GM12878 (cell line): ENCODE results near the gene MYT1. TPM values are rescaled to one million over a fixed set of nuclear protein-coding genes. Genes with fewer than 3 reads are reported as not detected.

ENCODE experiments used
- ATF3 ChIP-seq: IDR thresholded peaks from 2 replicates; pipeline ENCODE4 v1.6.1; 2011; ENCODE audit warnings: low read depth, mild to moderate bottlenecking, low read length, moderate library complexity, borderline replicate concordance; ENCODE audit errors: extremely low read depth
- BHLHE40 ChIP-seq, 2 experiments: fragments of 450-650 bp in 1 of 2; IDR thresholded peaks; 2 replicates each; pipeline ENCODE4 v1.6.1; 2011 to 2017; ENCODE audit warnings: low read depth in 2 of 2, borderline replicate concordance in 1 of 2, improper control_type of control experiment in 1 of 2, low read length in 1 of 2, mild to moderate bottlenecking in 1 of 2
- E4F1 ChIP-seq: fragments of 450-650 bp; IDR thresholded peaks from 2 replicates; pipeline ENCODE4 v1.6.1; 2018; ENCODE audit warnings: borderline replicate concordance, mild to moderate bottlenecking; ENCODE audit not compliant: partially characterized antibody
- PBX3 ChIP-seq: IDR thresholded peaks from 2 replicates; pipeline ENCODE4 v1.6.1; 2011; ENCODE audit warnings: mild to moderate bottlenecking, low read depth, low read length, moderate library complexity; ENCODE audit not compliant: insufficient replicate concordance
- RAD51 ChIP-seq: fragments of 450-650 bp; IDR thresholded peaks from 2 replicates; pipeline ENCODE4 v1.6.1; 2016; ENCODE audit warnings: moderate library complexity, mild to moderate bottlenecking, inconsistent platforms
- RFX5 ChIP-seq: IDR thresholded peaks from 2 replicates; pipeline ENCODE4 v1.6.1; 2011; ENCODE audit warnings: low read depth, low read length, improper control_type of control experiment
- TAF1 ChIP-seq: IDR thresholded peaks from 2 replicates; pipeline ENCODE4 v1.6.1; 2011; ENCODE audit warnings: mild to moderate bottlenecking, low read depth, low read length, borderline replicate concordance
- TCF7 ChIP-seq: IDR thresholded peaks from 2 replicates; pipeline ENCODE4 v1.6.1; 2014; ENCODE audit warnings: antibody characterized with exemption, borderline replicate concordance
- ZBED1 ChIP-seq: IDR thresholded peaks from 2 replicates; pipeline ENCODE4 v1.6.1; 2016; ENCODE audit warnings: borderline replicate concordance
- ZNF592 ChIP-seq: fragments of 450-650 bp; IDR thresholded peaks from 2 replicates; pipeline ENCODE4 v1.6.1; 2017; ENCODE audit warnings: mild to moderate bottlenecking, moderate library complexity
- polyA plus RNA-seq, 11 experiments: library from polyadenylated mRNA; depleted of rRNA in 4 of 11; unstranded in 6 of 11; stranded (reverse) in 5 of 11; fragments of >200 nt; fragmentation: Nextera tagmentation in 4 of 11; fragmentation: Illumina TruSeq in 1 of 11; extraction: Ambion mirVana in 4 of 11; extraction: Trizol in 1 of 11; gene quantifications; 1 replicate in 1 of 11; 2 replicates in 10 of 11; pipeline versions ENCODE4 v1.2.1 to v1.2.3, GENCODE V29; 2011 to 2016; ENCODE audit warnings: inconsistent platforms in 2 of 11, missing spikeins in 2 of 11, low read depth in 1 of 11
- total RNA-seq, 4 experiments: library from RNA; depleted of rRNA in 3 of 4; stranded (reverse); fragments of >200 nt in 3 of 4; fragmentation: Illumina TruSeq in 1 of 4; extraction: Trizol in 1 of 4; gene quantifications; 2 replicates each; pipeline versions ENCODE4 v1.2.1 to v1.2.3, GENCODE V29; 2013 to 2021

MYT1 gene
- total and polyA plus RNA-seq, 10 of the 15 experiments (the other 5 are each of a cell fraction or from before 2014, with no cell fraction given): 0.01 to 0.10 TPM; not detected in 8

GRCh38 chr20:64169091-64169560 is 4.9 kb downstream of the MYT1 start (continued):
- TF ChIP-seq E4F1: no peak
- no peak for TF ChIP-seq RAD51
- no peak for TF ChIP-seq ZNF592
- no peak for TF ChIP-seq TAF1
- no peak for TF ChIP-seq ZBED1
- TF ChIP-seq RFX5: no peak
- no peak for TF ChIP-seq ATF3
- TF ChIP-seq BHLHE40 (IDR thresholded peaks at IDR 0.05; ENCODE audit: borderline replicate concordance in 1 of 2, low read depth in 2 of 2, low read length in 1 of 2): no peak
- TF ChIP-seq PBX3: no peak
- no peak for TF ChIP-seq TCF7
